OCI-LY7 (cell line): Measurements from ENCODE around the gene OPTC. TPM values are rescaled to one million over a fixed set of nuclear protein-coding genes. Genes with fewer than 3 reads are reported as not detected.

ENCODE experiments used
- BruUV-seq: library from RNA; stranded (reverse); fragments of 400-500 nt; replicated peaks from 2 replicates; lab custom pipeline; 2021; lab: Mats Ljungman, UMichigan
- CTCF ChIA-PET: fragments of 300-600 bp; sonication (Branson Sonifier 250); formaldehyde crosslinking; loops from one replicate; lab custom pipeline; 2022; ENCODE audit warnings: antibody characterized with exemption; ENCODE audit not compliant: unreplicated experiment; lab: Charles Lee
- POLR2A ChIA-PET: fragments of 300-600 bp; sonication (Branson Sonifier 250); formaldehyde crosslinking; loops from one replicate; lab custom pipeline; 2022; ENCODE audit warnings: antibody characterized with exemption; lab: Charles Lee
- DNase-seq: peaks from one replicate; pipeline ENCODE4 v3.0.0-alpha.2; 2015; ENCODE audit warnings: low spot score
- H2AFZ ChIP-seq: fragments of 200-600 bp; sonication (generic), shearing (Covaris generic); 2 replicates; pipeline ENCODE4 v1.6.1; 2014; ENCODE audit warnings: mild to moderate bottlenecking, antibody characterized with exemption, low read length, moderate library complexity
- H3K27ac ChIP-seq: fragments of 200-600 bp; sonication (generic); 2 replicates; pipeline ENCODE4 v1.5.1; 2014; ENCODE audit warnings: mixed run types, low read depth, mild to moderate bottlenecking, moderate library complexity, low read length, inconsistent platforms; ENCODE audit not compliant: poor library complexity, severe bottlenecking
- H3K36me3 ChIP-seq: fragments of 200-600 bp; sonication (generic); 2 replicates; pipeline ENCODE4 v1.6.1; 2014; ENCODE audit warnings: mild to moderate bottlenecking, antibody characterized with exemption, low read length, moderate library complexity, mixed read lengths; ENCODE audit not compliant: insufficient read depth
- H3K4me1 ChIP-seq: fragments of 200-600 bp; sonication (generic); 2 replicates; pipeline ENCODE4 v1.5.1; 2014; ENCODE audit warnings: mild to moderate bottlenecking, low read length; ENCODE audit not compliant: insufficient read depth, poor library complexity, severe bottlenecking
- H3K4me2 ChIP-seq: fragments of 200-600 bp; sonication (generic); 2 replicates; pipeline ENCODE4 v1.6.1; 2014; ENCODE audit warnings: mild to moderate bottlenecking, low read length
- H3K4me3 ChIP-seq: fragments of 200-600 bp; sonication (generic); 2 replicates; pipeline ENCODE4 v1.5.1; 2014; ENCODE audit warnings: mild to moderate bottlenecking, low read depth, low read length; ENCODE audit not compliant: poor library complexity, severe bottlenecking
- H3K79me2 ChIP-seq: fragments of 200-600 bp; sonication (generic); 2 replicates; pipeline ENCODE4 v1.6.1; 2016; ENCODE audit warnings: low read depth, mild to moderate bottlenecking, low read length, moderate library complexity, mixed read lengths; ENCODE audit not compliant: insufficient read depth
- H3K9me2 ChIP-seq: fragments of 200-600 bp; sonication (generic); 2 replicates; pipeline ENCODE4 v1.6.1; 2016; ENCODE audit warnings: mild to moderate bottlenecking, low read length, mixed read lengths; ENCODE audit not compliant: insufficient read depth
- H3K9me3 ChIP-seq: fragments of 200-600 bp; sonication (generic); 2 replicates; pipeline ENCODE4 v1.6.1; 2014; ENCODE audit warnings: mild to moderate bottlenecking, mixed run types, low read length, mixed read lengths
- H4K20me1 ChIP-seq: fragments of 200-600 bp; sonication (generic); 2 replicates; pipeline ENCODE4 v1.6.1; 2014; ENCODE audit warnings: mild to moderate bottlenecking, antibody characterized with exemption, low read length, moderate library complexity, mixed read lengths; ENCODE audit not compliant: insufficient read depth
- CTCF ChIP-seq: fragments of 200-600 bp; sonication (generic); conservative IDR thresholded peaks from 2 replicates; pipeline ENCODE4 v1.5.1; 2014; ENCODE audit warnings: mild to moderate bottlenecking, antibody characterized with exemption, low read length, moderate library complexity, mixed read lengths
- EZH2phosphoT487 ChIP-seq: fragments of 200-600 bp; sonication (generic); IDR thresholded peaks from 2 replicates; pipeline ENCODE4 v1.6.1; 2018; ENCODE audit warnings: low read depth, borderline replicate concordance, mild to moderate bottlenecking, mixed run types, antibody characterized with exemption, low read length, moderate library complexity, mixed read lengths
- intact Hi-C: fragments of 100-400 bp; cut with micrococcal nuclease; formaldehyde crosslinking; loops from one replicate; pipeline ENCODE4 v1.10.0; 2022; ENCODE audit not compliant: unreplicated experiment
- total RNA-seq, 2 experiments: library from RNA; depleted of rRNA in 1 of 2; stranded (reverse); fragments of >200 nt in 1 of 2; shearing (Covaris generic) in 1 of 2; gene quantifications; 2 replicates each; pipeline ENCODE4 v1.2.3, GENCODE V29; 2014 to 2022

OPTC gene
- total RNA-seq, 2 experiments from 2014 or later = not detected

GRCh38 chr1:203550846-203551245 lies 56.9 kb downstream of the OPTC start:
- BruUV-seq = no TSS peak
- Histone ChIP-seq H3K27ac (no peak overlapping the region), H3K9me3 (no peaks in the 10 kb centered on the region), H3K4me3 (no peak overlapping the region), H2AFZ (no peak overlapping the region), H3K9me2 (no peaks in the 10 kb centered on the region), H4K20me1 (no peaks in the 10 kb centered on the region), H3K4me2 (no peak overlapping the region), H3K4me1 (no peaks in the 10 kb centered on the region), H3K79me2 (no peaks in the 10 kb centered on the region), H3K36me3 (no peaks in the 10 kb centered on the region)
- DNase-seq = no peak
- ChIA-PET POLR2A (no interaction called here), CTCF (no interaction called here)
- TF ChIP-seq CTCF (no peak), EZH2phosphoT487 (no peak)
- intact Hi-C loops = no loop called here

GRCh38 chr1:203551550-203551949 lies 57.6 kb downstream of the OPTC start:
- Histone ChIP-seq H3K36me3 (no peaks in the 10 kb centered on the region), H4K20me1 (no peaks in the 10 kb centered on the region), H3K9me2 (no peaks in the 10 kb centered on the region), H3K79me2 (no peaks in the 10 kb centered on the region), H3K4me3 (no peak overlapping the region), H3K9me3 (no peaks in the 10 kb centered on the region), H3K27ac (no peak overlapping the region), H2AFZ (no peak overlapping the region), H3K4me1 (no peaks in the 10 kb centered on the region), H3K4me2 (no peak overlapping the region)
- no peak for DNase-seq
- TF ChIP-seq EZH2phosphoT487 (no peak), CTCF (no peak)
- no TSS peak for BruUV-seq
- intact Hi-C loops = no loop called here
- ChIA-PET POLR2A (no interaction called here), CTCF (no interaction called here)

- intact Hi-C loops = no loop called here
- BruUV-seq = no TSS peak
- H3K4me1 ChIP-seq = no peaks in the 10 kb centered on the region
Observed at GRCh38 chr1:203553496-203553895, 59.5 kb downstream of the OPTC start.

More at GRCh38 chr1:203553496-203553895, 59.5 kb downstream of the OPTC start:
- no peak overlapping the region for H2AFZ ChIP-seq
- H3K9me3 ChIP-seq = no peaks in the 10 kb centered on the region
- ChIA-PET POLR2A (interaction anchor here (0.5 kb wide), 1 partner anchor 74 kb away, joined by 3 read pairs; no protein-coding TSS in a partner anchor), CTCF (no interaction called here)
- H4K20me1 ChIP-seq = no peaks in the 10 kb centered on the region
- no peak for TF ChIP-seq CTCF
- no peak for TF ChIP-seq EZH2phosphoT487
- H3K4me2 ChIP-seq = no peak overlapping the region
- no peaks in the 10 kb centered on the region for H3K79me2 ChIP-seq
- H3K9me2 ChIP-seq = no peaks in the 10 kb centered on the region
- DNase-seq = no peak
- H3K36me3 ChIP-seq = no peaks in the 10 kb centered on the region
- H3K4me3 ChIP-seq = no peak overlapping the region
- H3K27ac ChIP-seq = no peak overlapping the region
